BE2C (cell line): ENCODE measurements around the gene AAK1.
"Not testable (repeated sequence)": the region's sequence is repeated elsewhere in the genome, so short reads cannot be mapped to it uniquely, and the experiment has no call there.

Source experiments
- DNase-seq: peaks from one replicate; pipeline ENCODE4 v3.0.0-alpha.2; 2020
- H3K27me3 ChIP-seq: fragments of 250-450 bp; sonication (Bioruptor Pico); 2 replicates; pipeline ENCODE4 v1.5.1; 2020; ENCODE audit warnings: mild to moderate bottlenecking
- H3K36me3 ChIP-seq: fragments of 250-450 bp; sonication (Bioruptor Pico); 2 replicates; pipeline ENCODE4 v1.5.1; 2020; ENCODE audit warnings: mild to moderate bottlenecking
- H3K4me1 ChIP-seq: fragments of 250-450 bp; sonication (Bioruptor Pico); 2 replicates; pipeline ENCODE4 v1.5.1; 2020
- H3K4me3 ChIP-seq: 2 replicates; pipeline ENCODE4 v1.5.1; 2011; ENCODE audit warnings: low read depth, low read length
- H3K9me3 ChIP-seq: fragments of 250-450 bp; sonication (Bioruptor Pico); 2 replicates; pipeline ENCODE4 v1.5.1; 2020
- TF ChIP-seq, protein P1 (sequence below): IDR thresholded peaks from 2 replicates; pipeline ENCODE4 v1.5.1; 2012; ENCODE audit warnings: mild to moderate bottlenecking, low read depth, low read length

The AAK1 gene

DNA sequence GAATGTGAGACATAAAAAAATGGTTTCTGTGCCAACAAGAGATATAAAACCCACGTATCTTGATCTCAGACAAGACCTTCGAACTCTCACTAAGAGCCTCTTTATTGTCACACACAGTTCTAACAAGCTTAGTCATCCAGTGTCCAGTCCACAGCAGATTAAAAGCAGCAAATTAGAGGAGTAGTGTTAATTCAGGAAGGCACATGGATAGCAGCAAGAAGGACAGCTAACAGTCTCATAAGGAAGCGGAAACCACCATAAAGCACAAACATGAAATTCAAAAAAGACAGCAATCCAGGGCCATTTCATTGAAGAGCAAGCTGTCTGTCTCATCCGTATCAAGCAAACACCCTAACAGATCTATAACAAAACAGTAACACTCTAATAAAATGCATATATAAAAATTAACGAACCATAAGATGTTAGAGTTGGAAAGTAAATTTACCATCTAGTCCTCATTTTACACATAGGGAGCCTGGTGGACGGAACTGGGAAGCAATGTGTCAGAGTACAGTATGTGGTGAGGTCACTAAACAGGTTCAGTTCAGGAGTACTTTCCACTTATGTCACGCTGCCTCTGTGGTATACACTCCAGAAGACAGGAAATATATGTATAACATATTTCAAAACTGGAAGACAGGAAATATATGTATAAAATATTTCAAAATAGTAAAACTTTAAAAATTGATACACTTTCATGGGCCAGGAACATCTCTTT, 18.3 kb downstream of the AAK1 start:
- Histone ChIP-seq H3K4me1 (no peaks in the 10 kb centered on the region), H3K36me3 (no peaks in the 10 kb centered on the region), H3K27me3 (no peaks in the 10 kb centered on the region), H3K4me3 (no peak overlapping the region), H3K9me3 (no peaks in the 10 kb centered on the region)
- DNase-seq, result no peak
- TF ChIP-seq, protein P1, sequence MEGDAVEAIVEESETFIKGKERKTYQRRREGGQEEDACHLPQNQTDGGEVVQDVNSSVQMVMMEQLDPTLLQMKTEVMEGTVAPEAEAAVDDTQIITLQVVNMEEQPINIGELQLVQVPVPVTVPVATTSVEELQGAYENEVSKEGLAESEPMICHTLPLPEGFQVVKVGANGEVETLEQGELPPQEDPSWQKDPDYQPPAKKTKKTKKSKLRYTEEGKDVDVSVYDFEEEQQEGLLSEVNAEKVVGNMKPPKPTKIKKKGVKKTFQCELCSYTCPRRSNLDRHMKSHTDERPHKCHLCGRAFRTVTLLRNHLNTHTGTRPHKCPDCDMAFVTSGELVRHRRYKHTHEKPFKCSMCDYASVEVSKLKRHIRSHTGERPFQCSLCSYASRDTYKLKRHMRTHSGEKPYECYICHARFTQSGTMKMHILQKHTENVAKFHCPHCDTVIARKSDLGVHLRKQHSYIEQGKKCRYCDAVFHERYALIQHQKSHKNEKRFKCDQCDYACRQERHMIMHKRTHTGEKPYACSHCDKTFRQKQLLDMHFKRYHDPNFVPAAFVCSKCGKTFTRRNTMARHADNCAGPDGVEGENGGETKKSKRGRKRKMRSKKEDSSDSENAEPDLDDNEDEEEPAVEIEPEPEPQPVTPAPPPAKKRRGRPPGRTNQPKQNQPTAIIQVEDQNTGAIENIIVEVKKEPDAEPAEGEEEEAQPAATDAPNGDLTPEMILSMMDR, result no peak

DNA sequence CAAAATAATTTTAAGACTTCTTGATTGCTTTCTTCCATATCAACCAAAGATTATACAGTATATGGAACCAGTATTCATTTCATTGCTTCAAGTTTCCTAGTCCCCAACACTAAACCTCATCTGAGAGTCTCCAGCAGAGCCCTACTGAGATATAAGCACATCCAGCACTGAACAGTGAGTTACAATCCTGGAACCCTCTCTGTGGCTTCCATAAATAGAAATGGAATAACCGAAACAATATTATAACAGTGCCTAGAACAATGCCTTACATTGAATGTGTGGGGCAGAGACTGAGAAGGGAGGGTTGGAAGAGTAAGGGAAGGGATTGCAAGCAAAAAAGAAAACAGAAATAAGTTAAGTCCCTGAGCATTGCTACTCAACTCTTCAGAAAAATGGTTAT, 18.9 kb downstream of the AAK1 start:
- no peaks in the 10 kb centered on the region for H3K27me3 ChIP-seq
- H3K4me3 ChIP-seq, result no peak overlapping the region
- no peak for DNase-seq
- H3K4me1 ChIP-seq, result no peaks in the 10 kb centered on the region
- H3K36me3 ChIP-seq, result no peaks in the 10 kb centered on the region
- TF ChIP-seq, protein P1, result no peak
- H3K9me3 ChIP-seq, result no peaks in the 10 kb centered on the region

DNA sequence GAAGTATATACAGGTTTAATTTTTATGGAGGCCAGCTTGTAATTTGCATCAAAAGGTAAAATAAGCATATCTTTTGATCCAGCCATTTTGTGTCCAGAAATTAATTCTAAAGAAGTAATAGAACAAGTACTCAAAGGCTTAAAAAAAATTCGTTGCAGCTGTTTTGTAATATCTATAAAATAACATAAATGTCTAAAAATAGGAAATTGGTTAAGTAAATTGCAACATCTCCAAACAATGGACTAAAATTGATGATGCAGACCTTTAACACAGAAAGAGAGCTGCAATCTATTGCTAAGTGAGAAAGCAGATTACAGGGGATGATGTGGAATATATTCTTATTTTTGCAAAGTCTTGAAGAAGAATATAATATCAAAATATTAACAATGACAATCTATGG, 19.4 kb downstream of the AAK1 start:
- Histone ChIP-seq H3K4me1 (no peaks in the 10 kb centered on the region), H3K9me3 (no peaks in the 10 kb centered on the region), H3K4me3 (no peak overlapping the region), H3K36me3 (no peaks in the 10 kb centered on the region), H3K27me3 (no peaks in the 10 kb centered on the region)
- DNase-seq, result no peak
- TF ChIP-seq, protein P1, result no peak

DNA sequence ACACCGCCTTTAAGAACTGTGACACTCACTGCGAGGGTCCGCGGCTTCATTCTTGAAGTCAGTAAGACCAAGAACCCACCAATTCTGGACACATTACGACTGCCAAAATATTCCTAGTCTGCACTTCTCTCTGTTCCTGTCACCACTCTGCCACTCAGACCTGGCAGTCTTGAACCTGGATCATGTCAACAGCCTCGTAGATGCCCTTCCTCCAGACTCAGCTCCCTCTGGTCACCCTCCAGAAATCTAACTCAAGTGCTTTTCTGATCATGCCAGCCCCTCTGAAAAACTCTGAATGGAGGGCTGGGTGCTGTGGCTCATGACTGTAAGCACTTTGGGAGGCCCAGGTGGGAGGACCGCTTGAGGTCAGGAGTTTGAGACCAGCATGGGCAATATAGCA, 20.3 kb downstream of the AAK1 start:
- H3K4me3 ChIP-seq, result no peak overlapping the region
- no peaks in the 10 kb centered on the region for H3K9me3 ChIP-seq
- no peaks in the 10 kb centered on the region for H3K27me3 ChIP-seq
- no peaks in the 10 kb centered on the region for H3K4me1 ChIP-seq
- H3K36me3 ChIP-seq, result no peaks in the 10 kb centered on the region
- TF ChIP-seq, protein P1, result no peak
- no peak for DNase-seq

DNA sequence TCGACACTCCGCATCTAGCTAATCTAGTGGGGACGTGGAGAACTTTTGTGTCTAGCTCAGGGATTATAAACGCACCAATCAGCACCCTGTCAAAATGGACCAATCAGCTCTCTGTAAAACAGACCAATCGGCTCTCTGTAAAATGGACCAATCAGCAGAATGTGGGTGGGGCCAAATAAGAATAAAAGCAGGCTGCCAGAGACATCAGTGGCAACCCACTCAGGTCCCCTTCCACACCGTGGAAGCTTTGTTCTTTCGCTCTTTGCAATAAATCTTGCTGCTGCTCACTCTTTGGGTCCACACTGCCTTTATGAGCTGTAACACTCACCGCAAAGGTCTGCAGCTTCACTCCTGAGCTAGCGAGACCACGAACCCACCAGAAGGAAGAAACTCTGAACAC, 20.7 kb downstream of the AAK1 start:
- not testable (repeated sequence) for H3K36me3 ChIP-seq, H3K27me3 ChIP-seq, H3K4me3 ChIP-seq, DNase-seq, H3K4me1 ChIP-seq, H3K9me3 ChIP-seq

DNA sequence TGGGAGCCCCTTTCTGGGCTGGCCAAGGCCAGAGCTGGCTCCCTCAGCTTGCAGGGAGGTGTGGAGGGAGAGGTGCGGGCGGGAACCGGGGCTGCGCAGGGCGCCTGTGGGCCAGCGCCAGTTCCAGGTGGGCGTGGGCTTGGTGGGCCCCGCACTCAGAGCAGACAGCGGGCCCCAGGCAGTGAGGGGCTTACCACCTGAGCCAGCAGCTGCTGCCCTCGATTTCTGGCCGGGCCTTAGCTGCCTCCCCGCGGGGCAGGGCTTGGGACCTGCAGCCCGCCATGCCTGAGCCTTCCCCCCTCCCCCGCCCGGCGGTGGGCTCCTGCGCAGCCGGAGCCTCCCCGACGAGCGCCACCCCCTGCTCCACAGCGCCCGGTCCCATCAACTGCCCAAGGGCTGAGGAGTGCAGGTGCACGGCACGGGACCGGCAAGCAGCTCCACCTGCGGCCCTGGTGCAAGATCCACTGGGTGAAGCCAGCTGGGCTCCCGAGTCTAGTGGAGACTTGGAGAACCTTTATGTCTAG, 21.5 kb downstream of the AAK1 start:
- not testable (repeated sequence) for H3K4me3 ChIP-seq, H3K36me3 ChIP-seq, H3K4me1 ChIP-seq, H3K9me3 ChIP-seq, DNase-seq, H3K27me3 ChIP-seq

DNA sequence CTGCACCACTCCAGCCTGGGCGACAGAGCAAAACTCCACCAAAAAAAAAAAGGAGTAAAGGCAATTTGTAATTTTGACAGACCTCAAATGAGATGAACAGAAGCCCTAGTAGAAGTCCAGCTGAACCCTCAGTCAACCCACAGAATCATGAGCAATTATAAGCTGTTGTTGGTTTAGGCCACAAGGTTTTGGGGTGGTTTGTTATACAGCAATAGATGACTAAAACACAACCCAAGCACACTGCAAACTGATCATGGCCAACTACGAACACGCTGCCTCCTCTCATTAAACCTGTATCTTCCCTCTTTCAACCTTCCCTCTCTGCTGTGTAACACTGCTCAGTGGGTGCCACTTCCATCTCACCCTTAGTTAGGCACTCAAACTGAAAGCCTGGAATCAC, 22.1 kb downstream of the AAK1 start:
- Histone ChIP-seq H3K36me3 (no peaks in the 10 kb centered on the region), H3K4me1 (no peaks in the 10 kb centered on the region), H3K4me3 (no peak overlapping the region), H3K9me3 (no peaks in the 10 kb centered on the region), H3K27me3 (no peaks in the 10 kb centered on the region)
- TF ChIP-seq, protein P1, result no peak
- no peak for DNase-seq
